Testis (tissue), 3 donors: ENCODE results near the gene MTHFR. TPM values are rescaled to one million over a fixed set of nuclear protein-coding genes. Genes with fewer than 3 reads are reported as not detected.

Experiments used
- DNase-seq: peaks from one replicate; pipeline ENCODE4 v3.0.0-alpha.2; 2019
- H3K27ac ChIP-seq, 2 donors: fragments of 200-600 bp; sonication (generic); one replicate each; pipeline ENCODE4 v1.5.1; 2019
- H3K27me3 ChIP-seq: fragments of 200-600 bp; sonication (generic); one replicate; pipeline ENCODE4 v1.5.1; 2019
- H3K36me3 ChIP-seq: fragments of 200-600 bp; sonication (generic); one replicate; pipeline ENCODE4 v1.5.1; 2017; ENCODE audit warnings: low read depth; ENCODE audit errors: missing control alignments
- H3K4me1 ChIP-seq: fragments of 200-600 bp; sonication (generic); one replicate; pipeline ENCODE4 v1.5.1; 2019
- H3K4me3 ChIP-seq, 2 donors: fragments of 200-600 bp; sonication (generic); one replicate each; pipeline ENCODE4 v1.5.1; 2017 to 2019
- H3K9me3 ChIP-seq: fragments of 200-600 bp; sonication (generic); one replicate; pipeline ENCODE4 v1.5.1; 2017
- CTCF ChIP-seq, 3 experiments: fragments of 450-650 bp in 2 of 3; fragments of 200-600 bp in 1 of 3; sonication (generic) in 1 of 3; IDR thresholded peaks; one replicate each; pipeline ENCODE4 v1.5.1; 2016 to 2019; ENCODE audit warnings: antibody characterized with exemption in 3 of 3, mild to moderate bottlenecking in 2 of 3, moderate library complexity in 1 of 3
- POLR2A ChIP-seq: fragments of 450-650 bp; IDR thresholded peaks from one replicate; pipeline ENCODE4 v1.6.1; 2017; ENCODE audit warnings: antibody characterized with exemption, mild to moderate bottlenecking, moderate library complexity
- WGBS, 2 donors: methylation state at CpG; one replicate each; pipeline ENCODE4 v1.1.5; 2018; 5-methylcytosine and 5-hydroxymethylcytosine counted together
- intact Hi-C: fragments of 100-400 bp; cut with DNase I; formaldehyde crosslinking; loops from one replicate; pipeline ENCODE4 v1.15.1; 2023; ENCODE audit warnings: low total_unique reads
- polyA plus RNA-seq: library from polyadenylated mRNA; stranded (reverse); fragments of 350-450 nt; fragmentation: Illumina TruSeq; extraction: RNeasy Lipid Tissue Mini Kit (QIAGEN cat#74804); gene quantifications from one replicate; pipeline ENCODE4 v1.2.3, GENCODE V29; 2014; ENCODE audit warnings: low read depth, low replicate concordance; ENCODE audit not compliant: insufficient read depth
- total RNA-seq, 2 donors: library from RNA; depleted of rRNA; stranded (reverse); fragments of >200 nt; gene quantifications; one replicate each; pipeline ENCODE4 v1.2.3, GENCODE V29; 2016

Gene MTHFR
- total and polyA plus RNA-seq, 3 donors from 2014 or later = 30.4 to 78.3 (median 68.3) TPM

GRCh38 chr1:11833900-11834299 lies 28.1 kb upstream of the MTHFR start:
- H3K4me1 ChIP-seq = no peaks in the 10 kb centered on the region
- no peak for DNase-seq
- no peaks in the 10 kb centered on the region for H3K36me3 ChIP-seq
- no peaks in the 10 kb centered on the region for H3K9me3 ChIP-seq
- intact Hi-C loops = no loop called here
- H3K4me3 ChIP-seq = no peak overlapping the region
- no peaks in the 10 kb centered on the region for H3K27me3 ChIP-seq
- no peak overlapping the region for H3K27ac ChIP-seq
- WGBS, 2 donors = 95 to 96% methylated on average over 13 of the region's 13 CpGs
- TF ChIP-seq CTCF (IDR thresholded peaks at IDR 0.05) (no peak), POLR2A (no peak)

DNA sequence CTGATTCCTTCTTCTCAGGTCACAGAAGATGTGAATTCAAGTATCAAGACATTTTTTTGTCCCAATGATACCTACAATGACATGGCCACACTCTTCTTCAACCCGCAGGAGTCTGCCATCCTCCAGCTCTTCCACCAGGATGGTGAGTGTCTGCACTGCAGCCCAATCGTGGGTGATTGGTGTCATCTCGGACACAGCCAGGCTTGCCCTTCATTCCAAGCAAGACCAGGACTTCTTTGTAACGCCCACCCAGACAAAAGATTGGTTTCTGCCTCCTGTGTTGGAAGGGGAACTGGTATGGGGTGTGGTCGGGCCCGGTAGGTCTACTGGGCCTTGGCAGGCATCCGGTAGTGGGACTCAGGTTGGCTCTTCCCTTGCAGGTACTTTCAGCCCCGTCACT lies 27.7 kb upstream of the MTHFR start:
- Histone ChIP-seq H3K4me1 (no peaks in the 10 kb centered on the region), H3K9me3 (no peaks in the 10 kb centered on the region), H3K4me3 (no peak overlapping the region), H3K27me3 (no peaks in the 10 kb centered on the region), H3K36me3 (no peaks in the 10 kb centered on the region), H3K27ac (no peak overlapping the region)
- intact Hi-C loops = no loop called here
- no peak for DNase-seq
- WGBS, 2 donors = 88 to 91% methylated on average over 8 of the region's 8 CpGs
- TF ChIP-seq CTCF (IDR thresholded peaks at IDR 0.05) (no peak), POLR2A (no peak)

GRCh38 chr1:11831945-11832725 lies 26.4 kb upstream of the MTHFR start:
- Histone ChIP-seq H3K4me1 (no peaks in the 10 kb centered on the region), H3K27ac (no peak overlapping the region), H3K36me3 (no peaks in the 10 kb centered on the region), H3K4me3 (no peak overlapping the region), H3K27me3 (no peaks in the 10 kb centered on the region), H3K9me3 (no peaks in the 10 kb centered on the region)
- intact Hi-C loops = no loop called here
- no peak for DNase-seq
- 82 to 88% methylated on average over 7 to 9 of the region's 9 CpGs for WGBS, 2 donors
- no peak for TF ChIP-seq CTCF (IDR thresholded peaks at IDR 0.05)
- TF ChIP-seq POLR2A = no peak

DNA sequence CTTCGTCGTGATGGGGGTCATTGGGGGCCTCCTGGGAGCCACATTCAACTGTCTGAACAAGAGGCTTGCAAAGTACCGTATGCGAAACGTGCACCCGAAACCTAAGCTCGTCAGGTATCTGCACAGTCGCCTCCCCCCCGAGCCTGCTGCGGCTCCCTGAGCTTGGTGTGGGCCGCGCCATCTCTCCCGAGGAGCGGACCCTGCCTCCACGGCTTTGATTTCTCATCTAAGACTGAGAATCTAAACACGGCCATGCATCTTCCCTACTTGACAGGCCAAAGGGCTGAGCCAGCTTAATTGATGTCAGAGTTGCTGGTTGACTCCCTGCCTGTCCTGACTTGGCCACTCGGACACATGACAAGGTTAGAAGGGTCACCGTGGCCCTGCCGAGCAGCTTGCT lies 22.7 kb upstream of the MTHFR start:
- TF ChIP-seq POLR2A = no peak
- TF ChIP-seq CTCF (IDR thresholded peaks at IDR 0.05) = no peak
- Histone ChIP-seq H3K9me3 (no peaks in the 10 kb centered on the region), H3K4me3 (no peak overlapping the region), H3K36me3 (no peaks in the 10 kb centered on the region), H3K27ac (no peak overlapping the region), H3K27me3 (no peaks in the 10 kb centered on the region), H3K4me1 (no peaks in the 10 kb centered on the region)
- intact Hi-C loops = no loop called here
- no peak for DNase-seq
- 89 to 93% methylated on average over 19 of the region's 19 CpGs for WGBS, 2 donors

GRCh38 chr1:11826946-11827345 lies 21.2 kb upstream of the MTHFR start:
- Histone ChIP-seq H3K4me3 (no peak overlapping the region), H3K27ac (no peak overlapping the region), H3K27me3 (no peaks in the 10 kb centered on the region), H3K4me1 (no peaks in the 10 kb centered on the region), H3K36me3 (no peaks in the 10 kb centered on the region), H3K9me3 (no peaks in the 10 kb centered on the region)
- TF ChIP-seq CTCF (IDR thresholded peaks at IDR 0.05) = no peak
- no peak for TF ChIP-seq POLR2A
- WGBS, 2 donors = 91 to 95% methylated on average over 8 to 9 of the region's 9 CpGs
- DNase-seq = no peak
- intact Hi-C loops = no loop called here
